ENCODE measurements around the gene MORC1. TPM values are rescaled to one million over a fixed set of nuclear protein-coding genes. Genes with fewer than 3 reads are reported as not detected.

The MORC1 gene
- total RNA-seq, 1 donor from 2014 or later, result not detected

- DNase-seq (ENCODE audit: low read depth, low spot score), result no peak
- no peak overlapping the region for H3K27ac Mint-ChIP-seq (ENCODE audit: unreplicated experiment)
- no peaks in the 10 kb centered on the region for H3K36me3 Mint-ChIP-seq (ENCODE audit: low read depth)
- H3K27me3 Mint-ChIP-seq (ENCODE audit: low read depth), result no peaks in the 10 kb centered on the region
- H3K4me3 Mint-ChIP-seq, result no peak overlapping the region
- TF ChIP-seq CTCF (conservative IDR thresholded peaks at IDR 0.05), result no peak
- peaks cover 10% of the 10 kb centered on the region for H3K4me1 Mint-ChIP-seq
- peaks cover 3% of the 10 kb centered on the region for H3K9me3 Mint-ChIP-seq
Measured at GRCh38 chr3:109132801-109133473, 15.0 kb upstream of the MORC1 start.

- no peak for DNase-seq (ENCODE audit: low read depth, low spot score)
- no peak overlapping the region for H3K27ac Mint-ChIP-seq (ENCODE audit: unreplicated experiment)
- H3K4me3 Mint-ChIP-seq, result no peak overlapping the region
- H3K4me1 Mint-ChIP-seq, result peaks cover 1% of the 10 kb centered on the region
- no peaks in the 10 kb centered on the region for H3K27me3 Mint-ChIP-seq (ENCODE audit: low read depth)
- H3K36me3 Mint-ChIP-seq (ENCODE audit: low read depth), result no peaks in the 10 kb centered on the region
- peaks cover 3% of the 10 kb centered on the region for H3K9me3 Mint-ChIP-seq
- TF ChIP-seq CTCF (conservative IDR thresholded peaks at IDR 0.05), result no peak
Measured at GRCh38 chr3:109131276-109131675, 13.3 kb upstream of the MORC1 start.

GRCh38 chr3:109127553-109127952, 9.6 kb upstream of the MORC1 start:
- H3K4me1 Mint-ChIP-seq, result peaks cover 18% of the 10 kb centered on the region
- H3K36me3 Mint-ChIP-seq (ENCODE audit: low read depth), result peaks cover 3% of the 10 kb centered on the region
- H3K4me3 Mint-ChIP-seq, result no peak overlapping the region
- H3K27ac Mint-ChIP-seq (ENCODE audit: unreplicated experiment), result no peak overlapping the region
- H3K27me3 Mint-ChIP-seq (ENCODE audit: low read depth), result no peaks in the 10 kb centered on the region
- no peak for TF ChIP-seq CTCF (conservative IDR thresholded peaks at IDR 0.05)
- peaks cover 6% of the 10 kb centered on the region for H3K9me3 Mint-ChIP-seq
- DNase-seq (ENCODE audit: low read depth, low spot score), result no peak

- H3K36me3 Mint-ChIP-seq (ENCODE audit: low read depth), result peaks cover 7% of the 10 kb centered on the region
- no peak overlapping the region for H3K27ac Mint-ChIP-seq (ENCODE audit: unreplicated experiment)
- H3K4me1 Mint-ChIP-seq, result peaks cover 18% of the 10 kb centered on the region
- peaks cover 7% of the 10 kb centered on the region for H3K9me3 Mint-ChIP-seq
- no peak for DNase-seq (ENCODE audit: low read depth, low spot score)
- no peaks in the 10 kb centered on the region for H3K27me3 Mint-ChIP-seq (ENCODE audit: low read depth)
- TF ChIP-seq CTCF (conservative IDR thresholded peaks at IDR 0.05), result no peak
- no peak overlapping the region for H3K4me3 Mint-ChIP-seq
Measured at GRCh38 chr3:109125902-109126301, 8.0 kb upstream of the MORC1 start.

- TF ChIP-seq CTCF (conservative IDR thresholded peaks at IDR 0.05), result no peak
- Mint-ChIP-seq H3K4me3 (no peak overlapping the region), H3K4me1 (peaks cover 18% of the 10 kb centered on the region), H3K27ac (ENCODE audit: unreplicated experiment) (no peak overlapping the region), H3K9me3 (peaks cover 4% of the 10 kb centered on the region), H3K27me3 (ENCODE audit: low read depth) (no peaks in the 10 kb centered on the region), H3K36me3 (ENCODE audit: low read depth) (peaks cover 7% of the 10 kb centered on the region)
- no peak for DNase-seq (ENCODE audit: low read depth, low spot score)
Measured at GRCh38 chr3:109122690-109123089, 4.8 kb upstream of the MORC1 start.
